ENCODE measurements around the gene PIWIL4. TPM values are rescaled to one million over a fixed set of nuclear protein-coding genes. Genes with fewer than 3 reads are reported as not detected.
A peak's percentile ranks its signal among the peaks of the same experiment; 100 is the strongest.

PIWIL4 gene
- total and polyA plus RNA-seq, 2 of the 8 experiments (the other 6 are each of a cell fraction or from before 2014, with no cell fraction given), result 0.51 to 0.52 TPM

DNA sequence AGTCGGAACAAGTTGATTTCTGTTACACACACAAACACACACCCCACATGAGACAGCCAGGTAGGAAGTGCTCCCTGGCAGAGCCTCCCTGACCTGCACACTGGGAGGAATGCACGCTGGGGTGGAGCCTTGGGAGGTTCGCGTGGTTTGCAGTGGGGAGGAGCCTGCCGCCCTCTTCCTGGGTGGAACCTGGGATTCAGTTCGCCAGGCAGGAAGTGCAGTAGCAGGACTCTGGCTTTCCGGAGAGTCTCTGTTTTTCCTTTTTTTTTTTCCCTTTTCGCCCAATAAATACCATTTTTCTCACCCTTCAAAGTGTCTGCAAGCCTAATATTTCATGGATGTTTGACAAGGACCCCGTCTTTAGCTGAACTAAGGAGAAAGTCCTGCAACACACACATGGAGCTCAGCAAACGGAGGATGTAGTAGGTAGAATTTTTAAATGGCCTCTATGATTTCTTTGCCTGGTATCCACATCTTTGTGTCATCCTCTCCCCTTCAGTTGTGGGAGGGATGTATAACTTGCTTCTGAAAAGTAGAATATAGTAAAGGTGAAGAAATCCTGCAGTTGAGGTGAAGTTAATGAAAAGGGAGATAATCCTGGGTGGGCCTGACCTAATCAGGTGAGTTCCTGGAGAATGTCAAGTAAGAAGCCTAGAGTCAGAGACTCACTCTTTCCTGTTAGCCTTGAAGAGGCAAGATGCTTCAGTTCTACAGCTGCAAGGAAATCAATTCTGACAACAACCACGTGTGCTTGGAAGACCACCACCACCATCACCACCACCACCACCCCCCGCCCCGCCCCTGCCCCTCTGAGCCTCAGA is 72.9 kb downstream of the PIWIL4 start:
- FAIRE-seq (no peak), DNase-seq (ENCODE audit: low read depth in 1 of 2, low spot score in 2 of 2) (peak in 1 of 2 experiments; percentile 40)
- H3K23ac ChIP-seq (ENCODE audit: insufficient read length), result no peak overlapping the region
- H3K23me2 ChIP-seq (ENCODE audit: low read depth, low read length), result no peaks in the 10 kb centered on the region
- peak overlapping the region; percentile 79; the same call in 1 of the 2 replicates for H2BK5ac ChIP-seq (ENCODE audit: low read depth, low read length)
- no peak overlapping the region for H3K4me3 ChIP-seq (ENCODE audit: extremely low read depth in 1 of 4, insufficient read depth in 2 of 4, low read depth in 3 of 4, low read length in 4 of 4)
- ChIA-PET POLR2A (ENCODE audit: partially characterized antibody) (interaction anchor here (1.3 to 4.8 kb wide), 4 partner anchors 10 to 19 kb away, joined by 4 to 44 read pairs (median 10); no protein-coding TSS in a partner anchor), CTCF (ENCODE audit: partially characterized antibody) (interaction anchor here (1.5 to 2.3 kb wide), 5 partner anchors 11 to 127 kb away, joined by 3 to 11 read pairs (median 7); no protein-coding TSS in a partner anchor)
- H2BK20ac ChIP-seq (ENCODE audit: low read length), result peak overlapping the region; percentile 51
- H3K79me1 ChIP-seq (ENCODE audit: low read depth, low read length), result no peaks in the 10 kb centered on the region
- no peaks in the 10 kb centered on the region for H3K79me2 ChIP-seq (ENCODE audit: control insufficient read depth in 1 of 2, insufficient read depth in 2 of 2, low read length in 2 of 2)
- peak overlapping the region; percentile 81 for H2BK15ac ChIP-seq (ENCODE audit: low read length)
- H2AK5ac ChIP-seq (ENCODE audit: low read depth, low read length), result peak overlapping the region; percentile 93
- no peak overlapping the region for H4K5ac ChIP-seq (ENCODE audit: insufficient read length, low read depth, low read length)
- no peak overlapping the region for H2AFZ ChIP-seq (ENCODE audit: low read length)
- H2BK12ac ChIP-seq (ENCODE audit: low read depth, low read length), result peak overlapping the region; percentile 97; the same call in 1 of the 2 replicates
- no peak overlapping the region for H3K56ac ChIP-seq (replicated peaks; ENCODE audit: insufficient read length, low read depth, low read length)
- peak overlapping the region; percentile 66 for H2BK120ac ChIP-seq (replicated peaks; ENCODE audit: low read depth, low read length)
- H3K27ac ChIP-seq (ENCODE audit: low read depth, low read length), result no peak overlapping the region
- H4K8ac ChIP-seq (ENCODE audit: extremely low read depth, insufficient read depth, low read length), result no peak overlapping the region; the same call in 1 of the 2 replicates
- no peaks in the 10 kb centered on the region for H3K9me3 ChIP-seq (ENCODE audit: insufficient read depth in 2 of 2, low read depth in 1 of 2, low read length in 1 of 2)
- H3K9ac ChIP-seq (replicated peaks in 1 of 4; ENCODE audit: extremely low read depth in 1 of 4, low read depth in 3 of 4, low read length in 3 of 4), result no peak overlapping the region
- no peaks in the 10 kb centered on the region for H4K20me1 ChIP-seq (replicated peaks in 1 of 2; ENCODE audit: control insufficient read depth in 1 of 2, insufficient read depth in 2 of 2, low read length in 2 of 2)
- no peaks in the 10 kb centered on the region; a peak in 1 of 7 replicates for H3K4me1 ChIP-seq (replicated peaks in 1 of 4; ENCODE audit: control insufficient read depth in 3 of 4, insufficient read depth in 4 of 4, low read length in 3 of 4)
- no peak overlapping the region for H3K18ac ChIP-seq (ENCODE audit: extremely low read depth, low read length)
- no peaks in the 10 kb centered on the region for H3K27me3 ChIP-seq (replicated peaks in 1 of 4; ENCODE audit: control insufficient read depth in 3 of 4, extremely low read depth in 1 of 4, insufficient read depth in 3 of 4, low read length in 3 of 4)
- WGBS, 2 experiments (ENCODE audit: extremely low coverage in 1 of 2, insufficient coverage in 1 of 2, insufficient read length in 1 of 2, insufficient replicate concordance in 2 of 2, low coverage in 1 of 2, low lambda C conversion rate in 2 of 2, missing lambda C conversion rate in 1 of 2), result 92% methylated on average over 9 of the region's 13 CpGs; no CpG with 5 or more reads in 1 of the 2 experiments
- no peak overlapping the region for H3K4me2 ChIP-seq (ENCODE audit: insufficient read depth in 1 of 2, low read depth in 2 of 2, low read length in 2 of 2)
- no peak overlapping the region for H3K14ac ChIP-seq (ENCODE audit: insufficient read length)
- no peaks in the 10 kb centered on the region for H3K36me3 ChIP-seq (ENCODE audit: control insufficient read depth in 2 of 4, insufficient read depth in 4 of 4, low read length in 3 of 4)
- peak overlapping the region; percentile 22 for H4K91ac ChIP-seq (replicated peaks; ENCODE audit: insufficient read length, low read length)
- H3K4ac ChIP-seq (replicated peaks; ENCODE audit: insufficient read length, low read depth, low read length), result no peak overlapping the region
- TF ChIP-seq CHD2 (IDR thresholded peaks at IDR 0.05; ENCODE audit: low read length) (no peak), TAF7 (optimal IDR thresholded peaks at IDR 0.05; ENCODE audit: borderline replicate concordance, low read depth, low read length) (no peak), KDM1A (IDR thresholded peaks at IDR 0.05; ENCODE audit: borderline replicate concordance, low read length) (peak; percentile 53; the same call in 1 of the 2 replicates)
